Effector CD4-positive, alpha-beta T cell (primary cell): ENCODE results near the gene TP63.

Experiments used
- DNase-seq: peaks from one replicate; pipeline ENCODE4 v3.0.0-alpha.2; 2020

Gene TP63

GRCh38 chr3:189685291-189685690 is 54.1 kb downstream of the TP63 start:
- DNase-seq: no peak

- DNase-seq: no peak
Measured at GRCh38 chr3:189685860-189686259, 54.7 kb downstream of the TP63 start.

GRCh38 chr3:189687475-189687874 is 56.3 kb downstream of the TP63 start:
- DNase-seq: no peak

GRCh38 chr3:189688262-189688661 is 57.1 kb downstream of the TP63 start:
- no peak for DNase-seq

GRCh38 chr3:189689625-189690024 is 58.4 kb downstream of the TP63 start:
- no peak for DNase-seq

GRCh38 chr3:189690237-189690636 is 59.0 kb downstream of the TP63 start:
- no peak for DNase-seq

GRCh38 chr3:189690672-189691071 is 59.5 kb downstream of the TP63 start:
- DNase-seq: no peak

- no peak for DNase-seq
Measured at GRCh38 chr3:189695400-189695799, 64.2 kb downstream of the TP63 start.

- no peak for DNase-seq
Measured at GRCh38 chr3:189698811-189699210, 67.6 kb downstream of the TP63 start.

GRCh38 chr3:189699885-189700284 is 68.7 kb downstream of the TP63 start:
- DNase-seq: no peak

- DNase-seq: no peak
Measured at GRCh38 chr3:189702066-189702646, 71.0 kb downstream of the TP63 start.

GRCh38 chr3:189703865-189704264 is 72.7 kb downstream of the TP63 start:
- DNase-seq: no peak

- DNase-seq: no peak
Measured at GRCh38 chr3:189708375-189708774, 77.2 kb downstream of the TP63 start.

GRCh38 chr3:189710620-189711402 is 79.6 kb downstream of the TP63 start:
- DNase-seq: no peak

- DNase-seq: no peak
Measured at GRCh38 chr3:189712906-189713483, 81.8 kb downstream of the TP63 start.

- DNase-seq: no peak
Measured at GRCh38 chr3:189714991-189715961, 84.1 kb downstream of the TP63 start.

GRCh38 chr3:189718215-189718614 is 87.0 kb downstream of the TP63 start:
- DNase-seq: no peak

- DNase-seq: no peak
Measured at GRCh38 chr3:189720736-189721417, 89.7 kb downstream of the TP63 start.

- no peak for DNase-seq
Measured at GRCh38 chr3:189721873-189722665, 90.9 kb downstream of the TP63 start.

GRCh38 chr3:189724356-189724755 is 93.2 kb downstream of the TP63 start:
- DNase-seq: no peak

GRCh38 chr3:189726277-189726676 is 95.1 kb downstream of the TP63 start:
- no peak for DNase-seq

GRCh38 chr3:189727158-189727557 is 96.0 kb downstream of the TP63 start:
- no peak for DNase-seq
